Hippocampal formation (tissue), 2 donors: ENCODE results near the gene PLEKHM3.

Experiments
- DNase-seq, 2 donors: peaks; one replicate each; lab custom pipeline; 2025; lab: John Stamatoyannopoulos, UW

Gene PLEKHM3

GRCh38 chr2:207854484-207855440, 170.6 kb downstream of the PLEKHM3 start:
- DNase-seq, result peak in 1 of 2 donors; percentile 11

GRCh38 chr2:207852791-207853190, 172.5 kb downstream of the PLEKHM3 start:
- DNase-seq, result no peak

- no peak for DNase-seq
Observed at GRCh38 chr2:207849443-207849842, 175.9 kb downstream of the PLEKHM3 start.

- DNase-seq, result no peak
Observed at GRCh38 chr2:207848545-207848928, 176.8 kb downstream of the PLEKHM3 start.

GRCh38 chr2:207847807-207848544, 177.4 kb downstream of the PLEKHM3 start:
- DNase-seq, result no peak

- no peak for DNase-seq
Observed at GRCh38 chr2:207847098-207847806, 178.1 kb downstream of the PLEKHM3 start.

- DNase-seq, result no peak
Observed at GRCh38 chr2:207845202-207845864, 180.0 kb downstream of the PLEKHM3 start.

- no peak for DNase-seq
Observed at GRCh38 chr2:207844648-207845047, 180.7 kb downstream of the PLEKHM3 start.

GRCh38 chr2:207840101-207840500, 185.2 kb downstream of the PLEKHM3 start:
- no peak for DNase-seq

- DNase-seq, result no peak
Observed at GRCh38 chr2:207839575-207839974, 185.8 kb downstream of the PLEKHM3 start.

GRCh38 chr2:207839028-207839427, 186.3 kb downstream of the PLEKHM3 start:
- no peak for DNase-seq

- no peak for DNase-seq
Observed at GRCh38 chr2:207836521-207837133, 188.7 kb downstream of the PLEKHM3 start.

GRCh38 chr2:207835805-207836204, 189.5 kb downstream of the PLEKHM3 start:
- DNase-seq, result no peak

GRCh38 chr2:207833251-207833751, 192.0 kb downstream of the PLEKHM3 start:
- DNase-seq, result no peak

GRCh38 chr2:207831584-207832248, 193.6 kb downstream of the PLEKHM3 start:
- no peak for DNase-seq

GRCh38 chr2:207830778-207831438, 194.4 kb downstream of the PLEKHM3 start:
- no peak for DNase-seq

GRCh38 chr2:207828361-207829057, 196.8 kb downstream of the PLEKHM3 start:
- DNase-seq, result no peak

GRCh38 chr2:207825978-207826377, 199.3 kb downstream of the PLEKHM3 start:
- no peak for DNase-seq
